NCI-H510A (cell line): ENCODE results near the gene TRIM23.

Experiments used
- DNase-seq: peaks from one replicate; lab custom pipeline; 2025; lab: John Stamatoyannopoulos, UW

The TRIM23 gene

GRCh38 chr5:65563777-65564176 is 60.4 kb downstream of the TRIM23 start:
- DNase-seq = no peak

- DNase-seq = peak; percentile 77
These were observed 61.1 kb downstream of the TRIM23 start, which contains the start of the genes CENPK and PPWD1 for GRCh38 chr5:65562731-65563701. CENPK (minus strand) TSS chr5:65563168; CDS start chr5:65554907, 8,261 bp downstream. PPWD1 (plus strand) TSS chr5:65563296; CDS start chr5:65563311, 15 bp downstream.

- no peak for DNase-seq
These were observed 67.4 kb downstream of the TRIM23 start for GRCh38 chr5:65556718-65557117.

DNA sequence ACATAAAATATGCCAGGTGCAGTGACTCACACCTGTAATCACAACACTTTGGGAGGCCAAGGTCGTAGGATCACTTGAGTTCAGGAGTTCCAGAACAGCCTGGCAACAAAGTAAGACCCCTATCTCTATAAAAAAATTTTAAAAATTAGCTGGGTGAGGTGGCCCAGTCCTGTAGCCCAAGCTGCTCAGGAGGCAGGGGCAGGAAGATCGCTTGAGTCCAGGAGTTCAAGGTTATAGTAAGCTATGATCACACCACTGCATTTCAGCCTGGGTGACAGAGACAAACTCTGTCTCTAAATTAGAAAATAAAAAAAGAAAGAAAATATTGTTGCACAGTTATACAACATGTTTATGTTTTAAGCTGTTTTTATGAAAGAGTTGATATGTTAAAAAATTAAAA is 68.0 kb downstream of the TRIM23 start:
- DNase-seq = no peak

GRCh38 chr5:65555287-65555686 is 68.8 kb downstream of the TRIM23 start:
- DNase-seq = no peak

DNA sequence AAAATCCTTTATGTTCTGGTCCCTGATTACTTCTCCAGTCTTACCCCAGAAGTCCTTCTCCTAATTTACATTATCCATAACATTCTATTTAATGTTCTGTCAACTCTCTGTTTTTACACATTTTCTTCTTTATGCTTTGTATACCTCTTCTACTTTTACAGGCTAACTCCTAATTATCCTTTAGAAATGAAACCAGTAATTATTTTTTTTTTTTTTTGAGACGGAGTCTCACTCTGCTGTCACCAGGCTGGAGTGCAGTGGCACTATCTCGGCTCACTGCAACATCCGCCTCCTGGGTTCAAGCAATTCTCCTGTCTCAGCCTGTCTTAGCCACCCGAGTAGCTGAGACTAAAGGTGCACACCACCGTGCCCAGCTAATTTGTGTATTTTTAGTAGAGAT is 70.2 kb downstream of the TRIM23 start:
- DNase-seq = no peak

GRCh38 chr5:65548281-65548680 is 75.9 kb downstream of the TRIM23 start:
- no peak for DNase-seq

DNA sequence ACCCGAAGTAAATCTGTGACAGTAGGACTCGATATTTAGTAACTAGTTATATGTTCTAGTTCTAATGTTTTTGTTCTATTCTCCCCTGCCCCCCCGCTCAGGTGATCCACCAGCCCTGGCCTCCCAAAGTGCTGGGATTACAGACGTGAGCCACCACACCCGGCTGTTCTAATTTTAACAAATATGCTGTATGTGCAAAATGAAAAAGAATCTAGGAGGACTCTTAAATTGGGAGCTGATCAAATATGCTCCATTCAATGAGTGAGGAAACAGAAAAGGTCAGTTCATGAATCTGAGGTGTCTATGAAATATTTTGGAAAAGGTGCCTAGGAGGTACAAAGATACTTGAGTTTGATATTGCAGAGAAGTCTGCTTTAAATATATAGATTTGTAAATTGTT is 78.0 kb downstream of the TRIM23 start:
- no peak for DNase-seq

DNA sequence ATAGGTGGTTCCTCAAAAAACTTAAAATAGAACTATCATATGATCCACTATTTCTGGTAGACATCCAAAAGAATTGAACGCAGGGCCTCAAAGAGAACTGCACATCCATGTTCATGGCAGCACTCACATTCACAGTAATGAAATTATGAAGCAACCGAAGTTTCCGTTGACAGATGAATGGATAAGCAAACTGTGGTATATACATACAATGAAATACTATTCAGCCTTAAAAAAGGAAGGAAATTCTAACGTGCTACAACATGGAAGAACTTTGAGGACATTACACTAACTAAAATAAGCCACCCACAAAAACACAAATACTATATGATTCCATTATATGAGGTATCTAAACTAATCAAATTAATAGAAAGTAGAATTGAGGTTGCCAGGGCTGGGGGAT is 79.7 kb downstream of the TRIM23 start:
- no peak for DNase-seq

- no peak for DNase-seq
These were observed 84.3 kb downstream of the TRIM23 start for GRCh38 chr5:65539827-65540226.
